ENCODE data around the gene CBR3. TPM values are rescaled to one million over a fixed set of nuclear protein-coding genes. Genes with fewer than 3 reads are reported as not detected.

CBR3 gene
- total RNA-seq, 1 experiment from 2014 or later: 39.2 TPM

Other genes starting within 250 kb of the CBR3 start
- 11.5 and 11.7 TPM in 2 replicates for gene SETD4, start 74.6 kb upstream of the CBR3 start, total RNA-seq (2014; rRNA removed; shearing (Covaris generic))
- 4.4 and 6.6 TPM in 2 replicates for gene CBR1, start 65.1 kb upstream of the CBR3 start, total RNA-seq (2014; rRNA removed; shearing (Covaris generic))
- gene DOP1B, start 21.7 kb downstream of the CBR3 start, total RNA-seq (2014; rRNA removed; shearing (Covaris generic)): 4.0 and 4.1 TPM in 2 replicates
- gene MORC3, start 185.1 kb downstream of the CBR3 start, total RNA-seq (2014; rRNA removed; shearing (Covaris generic)): 21.8 and 31.9 TPM in 2 replicates